Gastrocnemius medialis (tissue), 4 donors: ENCODE data around the gene UGGT2.

Experiments used
- POLR2A ChIP-seq, 2 donors: fragments of 450-650 bp; IDR thresholded peaks; one replicate each; pipeline ENCODE4 v1.6.1; 2017; ENCODE audit warnings: antibody characterized with exemption in 2 of 2, mild to moderate bottlenecking in 2 of 2, moderate library complexity in 2 of 2
- TF ChIP-seq, protein P1 (sequence below), 5 experiments: fragments of 450-650 bp in 3 of 5; fragments of 200-600 bp in 2 of 5; sonication (generic) in 2 of 5; IDR thresholded peaks in 4 of 5; conservative IDR thresholded peaks in 1 of 5; 1 replicate in 4 of 5; 2 replicates in 1 of 5; pipeline ENCODE4 v1.5.1; 2016 to 2019; ENCODE audit warnings: antibody characterized with exemption in 5 of 5, mild to moderate bottlenecking in 3 of 5, moderate library complexity in 3 of 5

DNA sequence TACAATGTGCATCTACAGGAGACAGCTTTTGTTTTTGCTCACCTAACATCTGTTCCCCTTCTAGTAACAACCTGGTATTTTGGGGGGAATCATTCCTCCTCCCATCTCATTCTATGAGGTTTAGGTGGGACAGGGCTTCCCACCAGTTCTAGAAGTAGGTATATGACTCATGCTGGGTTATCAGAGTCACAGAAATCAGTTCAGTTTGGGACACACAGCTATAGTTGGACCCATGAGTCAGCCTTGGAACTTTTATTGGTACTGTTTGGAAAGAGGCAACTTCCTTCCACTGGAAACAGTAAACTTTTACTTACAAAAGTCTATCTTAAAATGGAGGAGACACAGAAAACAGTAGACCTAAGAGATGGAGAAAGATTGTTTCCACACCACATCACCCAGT is 190.8 kb downstream of the UGGT2 start:
- no peak for TF ChIP-seq POLR2A (IDR thresholded peaks at IDR 0.05)
- TF ChIP-seq, protein P1, sequence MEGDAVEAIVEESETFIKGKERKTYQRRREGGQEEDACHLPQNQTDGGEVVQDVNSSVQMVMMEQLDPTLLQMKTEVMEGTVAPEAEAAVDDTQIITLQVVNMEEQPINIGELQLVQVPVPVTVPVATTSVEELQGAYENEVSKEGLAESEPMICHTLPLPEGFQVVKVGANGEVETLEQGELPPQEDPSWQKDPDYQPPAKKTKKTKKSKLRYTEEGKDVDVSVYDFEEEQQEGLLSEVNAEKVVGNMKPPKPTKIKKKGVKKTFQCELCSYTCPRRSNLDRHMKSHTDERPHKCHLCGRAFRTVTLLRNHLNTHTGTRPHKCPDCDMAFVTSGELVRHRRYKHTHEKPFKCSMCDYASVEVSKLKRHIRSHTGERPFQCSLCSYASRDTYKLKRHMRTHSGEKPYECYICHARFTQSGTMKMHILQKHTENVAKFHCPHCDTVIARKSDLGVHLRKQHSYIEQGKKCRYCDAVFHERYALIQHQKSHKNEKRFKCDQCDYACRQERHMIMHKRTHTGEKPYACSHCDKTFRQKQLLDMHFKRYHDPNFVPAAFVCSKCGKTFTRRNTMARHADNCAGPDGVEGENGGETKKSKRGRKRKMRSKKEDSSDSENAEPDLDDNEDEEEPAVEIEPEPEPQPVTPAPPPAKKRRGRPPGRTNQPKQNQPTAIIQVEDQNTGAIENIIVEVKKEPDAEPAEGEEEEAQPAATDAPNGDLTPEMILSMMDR (IDR thresholded peaks at IDR 0.05 in 4 of 5, conservative IDR thresholded peaks at IDR 0.05 in 1 of 5), result no peak
